Heart right ventricle (tissue), 16 donors: ENCODE measurements around the gene RAB20. TPM values are rescaled to one million over a fixed set of nuclear protein-coding genes. Genes with fewer than 3 reads are reported as not detected.

Experiments
- ATAC-seq, 8 donors: fragments of 200-7000 bp; cut with Tn5 transposase; one replicate each; pipeline ENCODE4 v1.9.1; 2020; ENCODE audit warnings: mild to moderate bottlenecking in 8 of 8, moderate library complexity in 8 of 8, moderate number of reproducible peaks in 1 of 8
- DNase-seq, 2 donors: peaks; one replicate each; pipeline ENCODE4 v3.0.0-alpha.2; 2020
- H3K27ac ChIP-seq, 10 donors: fragments of 200-600 bp; sonication (generic) in 2 of 10; one replicate each; pipeline versions ENCODE4 v1.5.0 to v1.8.0; 2020 to 2022; ENCODE audit warnings: mild to moderate bottlenecking in 3 of 10
- H3K27me3 ChIP-seq, 7 donors: fragments of 200-600 bp; one replicate each; pipeline ENCODE4 v1.8.0; 2021 to 2022; ENCODE audit warnings: mild to moderate bottlenecking in 2 of 7
- H3K36me3 ChIP-seq, 9 donors: fragments of 200-600 bp; sonication (generic) in 1 of 9; one replicate each; pipeline versions ENCODE4 v1.5.0 to v1.8.0; 2020 to 2022; ENCODE audit warnings: mild to moderate bottlenecking in 2 of 9
- H3K4me1 ChIP-seq, 9 donors: fragments of 200-600 bp; sonication (generic) in 1 of 9; one replicate each; pipeline versions ENCODE4 v1.5.0 to v1.8.0; 2020 to 2022; ENCODE audit warnings: mild to moderate bottlenecking in 4 of 9
- H3K4me3 ChIP-seq, 10 donors: fragments of 200-600 bp; sonication (generic) in 2 of 10; one replicate each; pipeline versions ENCODE4 v1.5.0 to v1.8.0; 2020 to 2022; ENCODE audit warnings: mild to moderate bottlenecking in 7 of 10, moderate library complexity in 2 of 10
- H3K9me3 ChIP-seq, 11 donors: fragments of 200-600 bp in 10 of 11; sonication (generic) in 2 of 11; one replicate each; pipeline versions ENCODE4 v1.5.0 to v1.8.0; 2013 to 2022; ENCODE audit warnings: mild to moderate bottlenecking in 2 of 11, control low read depth in 1 of 11, moderate library complexity in 1 of 11
- WGBS, 2 donors: extraction: QIAGEN DNeasy Blood & Tissue Kit; methylation state at CpG; one replicate each; pipeline ENCODE4 v1.1.7; 2013; ENCODE audit warnings: inconsistent platforms in 1 of 2; 5-methylcytosine and 5-hydroxymethylcytosine counted together
- intact Hi-C, 10 donors: fragments of 100-400 bp; cut with DNase I; formaldehyde crosslinking; loops; one replicate each; pipeline versions ENCODE4 v1.11.1 to v1.14.2; 2022
- polyA plus RNA-seq, 2 donors: library from polyadenylated mRNA; stranded (reverse); fragments of 200-250 nt; gene quantifications; one replicate each; pipeline ENCODE4 v1.2.3, GENCODE V29; 2013
- total RNA-seq, 10 donors: library from RNA; stranded (reverse); fragmentation: NEBNext Ultra II Directional in 3 of 10; extraction: Animal tissue kit (Norgen Biotek cat#: 25700) in 3 of 10; gene quantifications; one replicate each; pipeline versions ENCODE4 v1.2.1 to v1.2.4, GENCODE V29; 2021 to 2023
- TF ChIP-seq, protein P1 (sequence below), 9 donors: fragments of 200-600 bp; sonication (generic) in 2 of 9; IDR thresholded peaks; one replicate each; pipeline versions ENCODE4 v1.5.0 to v1.8.0; 2021 to 2022; ENCODE audit warnings: antibody characterized with exemption in 9 of 9, mild to moderate bottlenecking in 5 of 9, moderate library complexity in 1 of 9
- donor health status: Arrhythmogenic right ventricular cardiomyopathy.
- donor health status: ischemic (EF 13 %, LVEDD 7.1; RV severe dilation, severe dysfunction).
- donor health status: healthy with polysubstance abuse.
- donor health status: DM: no; HTN: yes; CAD: no.
- donor health status: DM: no; HTN: no; CAD: no.
- donor health status: ischemic (EF 25% LVEDD 6.9; RV normal size, moderate dysfunction).
- donor health status: ischemic (EF 25% LVEDD 5.7; RV mildly dilated, moderate dysfunction).
- donor health status: healthy.
- donor health status: DM: yes; HTN: yes; CAD: no.
- donor health status: Ischemic cardiomyopathy.
- donor health status: ischemic (EF 35%, LVEDD 5.7; RV mildly dilated, moderate dysfunction).
- donor health status: nonischemic (EF 11% LVEDD 7.7; RV severe dilation, severe dysfunction).
- donor health status: DM: yes; HTN: yes; CAD: no.
- donor health status: PGD.
- donor health status: ischemic (EF 29% LVEDD 5.4; RV normal size, mild dysfunction).
- donor health status: nonischemic (EF 23%, LVEDD 6.1; RV moderate dilation, normal function).

Gene RAB20
- total and polyA plus RNA-seq, 12 donors, result 5.4 to 40.8 (median 12.5) TPM

DNA sequence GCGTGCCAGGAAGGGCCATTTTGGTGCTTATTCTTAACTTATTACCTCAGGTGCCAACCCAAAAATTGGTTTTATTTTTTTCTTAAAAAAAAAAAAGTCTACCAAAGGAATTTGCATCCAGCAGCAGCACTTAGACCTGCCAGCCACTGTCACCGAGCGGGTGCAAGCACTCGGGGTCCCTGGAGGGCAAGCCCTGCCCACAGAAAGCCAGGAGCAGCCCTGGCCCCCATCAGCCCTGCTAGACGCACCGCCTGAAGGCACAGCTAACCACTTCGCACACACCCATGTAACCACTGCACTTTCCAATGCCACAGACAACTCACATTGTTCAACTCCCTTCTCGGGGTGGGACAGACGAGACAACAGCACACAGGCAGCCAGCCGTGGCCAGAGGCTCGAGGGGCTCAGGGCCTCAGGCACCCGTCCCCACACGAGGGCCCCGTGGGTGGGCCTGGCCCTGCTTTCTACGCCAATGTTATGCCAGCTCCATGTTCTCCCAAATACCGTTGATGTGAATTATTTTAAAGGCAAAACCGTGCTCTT, 49.3 kb downstream of the RAB20 start:
- TF ChIP-seq, protein P1, sequence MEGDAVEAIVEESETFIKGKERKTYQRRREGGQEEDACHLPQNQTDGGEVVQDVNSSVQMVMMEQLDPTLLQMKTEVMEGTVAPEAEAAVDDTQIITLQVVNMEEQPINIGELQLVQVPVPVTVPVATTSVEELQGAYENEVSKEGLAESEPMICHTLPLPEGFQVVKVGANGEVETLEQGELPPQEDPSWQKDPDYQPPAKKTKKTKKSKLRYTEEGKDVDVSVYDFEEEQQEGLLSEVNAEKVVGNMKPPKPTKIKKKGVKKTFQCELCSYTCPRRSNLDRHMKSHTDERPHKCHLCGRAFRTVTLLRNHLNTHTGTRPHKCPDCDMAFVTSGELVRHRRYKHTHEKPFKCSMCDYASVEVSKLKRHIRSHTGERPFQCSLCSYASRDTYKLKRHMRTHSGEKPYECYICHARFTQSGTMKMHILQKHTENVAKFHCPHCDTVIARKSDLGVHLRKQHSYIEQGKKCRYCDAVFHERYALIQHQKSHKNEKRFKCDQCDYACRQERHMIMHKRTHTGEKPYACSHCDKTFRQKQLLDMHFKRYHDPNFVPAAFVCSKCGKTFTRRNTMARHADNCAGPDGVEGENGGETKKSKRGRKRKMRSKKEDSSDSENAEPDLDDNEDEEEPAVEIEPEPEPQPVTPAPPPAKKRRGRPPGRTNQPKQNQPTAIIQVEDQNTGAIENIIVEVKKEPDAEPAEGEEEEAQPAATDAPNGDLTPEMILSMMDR (IDR thresholded peaks at IDR 0.05), result no peak
- ATAC-seq (no peak), DNase-seq (no peak)
- Histone ChIP-seq H3K27me3 (no peaks in the 10 kb centered on the region), H3K27ac (no peak overlapping the region), H3K9me3 (peaks cover 0 to 12% (median 0%) of the 10 kb centered on the region in 11 donors), H3K4me3 (no peak overlapping the region), H3K4me1 (peaks cover 0 to 37% (median 27%) of the 10 kb centered on the region in 9 donors), H3K36me3 (peaks cover 0 to 81% (median 37%) of the 10 kb centered on the region in 9 donors)
- WGBS, 2 donors, result 87% methylated on average over 17 of the region's 17 CpGs
- intact Hi-C loops, result no loop called here

GRCh38 chr13:110511509-110512181, 49.9 kb downstream of the RAB20 start:
- Histone ChIP-seq H3K4me1 (peaks cover 3 to 44% (median 34%) of the 10 kb centered on the region in 9 donors), H3K4me3 (no peak overlapping the region), H3K27me3 (no peaks in the 10 kb centered on the region), H3K36me3 (peaks cover 0 to 85% (median 37%) of the 10 kb centered on the region in 9 donors), H3K27ac (no peak overlapping the region), H3K9me3 (peaks cover 0 to 12% (median 0%) of the 10 kb centered on the region in 11 donors)
- ATAC-seq, result no peak
- TF ChIP-seq, protein P1 (IDR thresholded peaks at IDR 0.05), result no peak
- whole genome bisulfite sequencing, 2 donors, result 94 to 96% methylated on average over 31 of the region's 31 CpGs
- intact Hi-C loops, result no loop called here
- DNase-seq, result no peak

- Histone ChIP-seq H3K36me3 (peaks cover 0 to 98% (median 37%) of the 10 kb centered on the region in 9 donors), H3K9me3 (peaks cover 0 to 6% (median 0%) of the 10 kb centered on the region in 11 donors), H3K27ac (peak overlapping the region; percentile 16 to 96 (median 79)), H3K4me1 (peaks cover 5 to 55% (median 36%) of the 10 kb centered on the region in 9 donors), H3K27me3 (no peaks in the 10 kb centered on the region), H3K4me3 (no peak overlapping the region)
- peak; percentile 40 to 51 for DNase-seq
- TF ChIP-seq, protein P1 (IDR thresholded peaks at IDR 0.05), result no peak
- WGBS, 2 donors, result 34 to 43% methylated on average over 18 of the region's 18 CpGs
- intact Hi-C loops, result loop anchor here in 5 of 10 donors (5.0 to 10.0 kb wide), 3 partner anchors 47 to 55 kb away; partner anchors contain the start of gene RAB20 (in 4 of the 5)
- peak; percentile 3 to 63 (median 27) for ATAC-seq
These were observed 51.3 kb downstream of the RAB20 start for GRCh38 chr13:110509971-110510786.

DNA sequence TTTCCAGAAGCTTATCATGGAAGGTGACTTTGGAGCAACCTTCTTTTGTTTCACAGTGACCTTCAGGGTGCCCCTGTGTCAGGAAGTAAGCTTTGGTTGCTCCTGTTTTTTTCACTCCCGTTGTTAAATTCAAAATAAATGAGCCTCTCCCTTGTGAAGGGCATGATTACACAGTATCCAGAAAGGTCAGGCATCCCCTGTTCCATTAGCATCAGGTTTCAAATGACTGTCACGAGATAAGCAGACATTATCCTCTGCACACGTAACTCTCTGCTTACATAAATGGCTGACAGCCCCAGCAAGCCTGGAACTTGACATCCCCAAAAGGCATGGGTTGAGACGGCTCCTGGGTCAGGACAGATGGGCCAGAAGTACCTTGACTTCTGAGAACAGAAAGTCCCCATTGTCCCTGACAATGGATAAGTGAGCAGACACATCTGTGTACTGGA, 52.0 kb downstream of the RAB20 start:
- Histone ChIP-seq H3K4me3 (no peak overlapping the region), H3K36me3 (peaks cover 0 to 100% (median 38%) of the 10 kb centered on the region in 9 donors), H3K27ac (peak overlapping the region; percentile 16 to 96 (median 79)), H3K9me3 (no peaks in the 10 kb centered on the region), H3K4me1 (peaks cover 5 to 55% (median 36%) of the 10 kb centered on the region in 9 donors), H3K27me3 (no peaks in the 10 kb centered on the region)
- intact Hi-C loops, result loop anchor here in 5 of 10 donors (5.0 to 10.0 kb wide), 3 partner anchors 48 to 55 kb away; partner anchors contain the start of gene RAB20 (in 4 of the 5)
- WGBS, 2 donors, result 24 to 41% methylated on average over 4 of the region's 4 CpGs
- DNase-seq, result no peak
- TF ChIP-seq, protein P1 (IDR thresholded peaks at IDR 0.05), result no peak
- peak in 6 of 8 donors; percentile 16 to 54 (median 42) for ATAC-seq
